Smooth muscle cell (in vitro differentiated cells): Measurements from ENCODE around the gene AQP2. TPM values are rescaled to one million over a fixed set of nuclear protein-coding genes. Genes with fewer than 3 reads are reported as not detected.

Experiments
- DNase-seq: peaks from one replicate; lab custom pipeline; 2025; ENCODE audit not compliant: unreplicated experiment; lab: John Stamatoyannopoulos, UW
- H2AFZ ChIP-seq: fragments of 200-600 bp; sonication (generic); 2 replicates; pipeline ENCODE4 v1.6.0; 2016; ENCODE audit warnings: antibody characterized with exemption, low read depth, mild to moderate bottlenecking
- H3F3A ChIP-seq: fragments of 200-600 bp; sonication (generic); 2 replicates; pipeline ENCODE4 v1.6.0; 2017; ENCODE audit warnings: antibody characterized with exemption, low read depth
- H3K27ac ChIP-seq: fragments of 200-600 bp; sonication (generic); 2 replicates; pipeline ENCODE4 v1.5.1; 2016; ENCODE audit warnings: low read depth, mild to moderate bottlenecking
- H3K27me3 ChIP-seq: fragments of 200-600 bp; sonication (generic); 2 replicates; pipeline ENCODE4 v1.6.1; 2016; ENCODE audit warnings: low read depth, mild to moderate bottlenecking
- H3K36me3 ChIP-seq: fragments of 200-600 bp; sonication (generic); 2 replicates; pipeline ENCODE4 v1.5.1; 2016; ENCODE audit warnings: low read depth
- H3K4me1 ChIP-seq: fragments of 200-600 bp; sonication (generic); 2 replicates; pipeline ENCODE4 v1.5.1; 2016; ENCODE audit warnings: low read depth
- H3K4me2 ChIP-seq: fragments of 200-600 bp; sonication (generic); 2 replicates; pipeline ENCODE4 v1.6.0; 2016; ENCODE audit warnings: mild to moderate bottlenecking
- H3K4me3 ChIP-seq: fragments of 200-600 bp; sonication (generic); 2 replicates; pipeline ENCODE4 v1.5.1; 2016; ENCODE audit warnings: mild to moderate bottlenecking
- H3K79me2 ChIP-seq: fragments of 200-600 bp; sonication (generic); 2 replicates; pipeline ENCODE4 v1.6.0; 2016; ENCODE audit warnings: low read depth, mild to moderate bottlenecking
- H3K9ac ChIP-seq: fragments of 200-600 bp; sonication (generic); 2 replicates; pipeline ENCODE4 v1.6.0; 2016; ENCODE audit warnings: low read depth
- H3K9me3 ChIP-seq: fragments of 200-600 bp; sonication (generic); replicated peaks from 2 replicates; pipeline ENCODE4 v1.5.1; 2016; ENCODE audit warnings: low read depth
- H4K20me1 ChIP-seq: fragments of 200-600 bp; sonication (generic); 2 replicates; pipeline ENCODE4 v1.6.0; 2016; ENCODE audit warnings: low read depth
- CTCF ChIP-seq: fragments of 200-600 bp; sonication (generic); IDR thresholded peaks from 2 replicates; pipeline ENCODE4 v1.5.1; 2017; ENCODE audit warnings: borderline replicate concordance, mild to moderate bottlenecking, antibody characterized with exemption; ENCODE audit not compliant: insufficient read depth, poor library complexity, severe bottlenecking
- WGBS: methylation state at CpG from one replicate; pipeline ENCODE4 v1.1.7; 2016; ENCODE audit warnings: low lambda C conversion rate; 5-methylcytosine and 5-hydroxymethylcytosine counted together
- polyA plus RNA-seq: library from polyadenylated mRNA; unstranded; fragments of >200 nt; fragmentation: Nextera tagmentation; extraction: Ambion mirVana; gene quantifications from 2 replicates; pipeline ENCODE4 v1.2.1, GENCODE V29; 2016
- total RNA-seq: library from RNA; depleted of rRNA; stranded (reverse); fragments of >200 nt; gene quantifications from 2 replicates; pipeline ENCODE4 v1.2.3, GENCODE V29; 2014

AQP2 gene
- total and polyA plus RNA-seq, 2 experiments from 2014 or later: 0.13 to 0.14 TPM

- Histone ChIP-seq H3F3A (no peaks in the 10 kb centered on the region), H3K4me2 (peak overlapping the region; percentile 86), H3K4me1 (peaks cover 17% of the 10 kb centered on the region), H3K9me3 (no peaks in the 10 kb centered on the region), H3K36me3 (no peaks in the 10 kb centered on the region), H4K20me1 (no peaks in the 10 kb centered on the region), H3K27me3 (no peaks in the 10 kb centered on the region), H3K27ac (no peak overlapping the region), H3K4me3 (no peak overlapping the region), H2AFZ (no peak overlapping the region), H3K79me2 (no peaks in the 10 kb centered on the region), H3K9ac (no peak overlapping the region)
- TF ChIP-seq CTCF: no peak
- 88% methylated on average over 11 of the region's 11 CpGs for WGBS
- no peak for DNase-seq
These were observed 45.9 kb upstream of the AQP2 start for GRCh38 chr12:49904601-49905000.

- H2AFZ ChIP-seq: no peak overlapping the region
- H3K79me2 ChIP-seq: no peaks in the 10 kb centered on the region
- H3K9me3 ChIP-seq: no peaks in the 10 kb centered on the region
- peaks cover 24% of the 10 kb centered on the region for H3K4me1 ChIP-seq
- 84% methylated on average over 7 of the region's 7 CpGs for WGBS
- no peaks in the 10 kb centered on the region for H3K27me3 ChIP-seq
- no peaks in the 10 kb centered on the region for H3K36me3 ChIP-seq
- H3F3A ChIP-seq: no peaks in the 10 kb centered on the region
- no peak overlapping the region for H3K27ac ChIP-seq
- no peak for TF ChIP-seq CTCF
- H3K9ac ChIP-seq: no peak overlapping the region
- H4K20me1 ChIP-seq: no peaks in the 10 kb centered on the region
- H3K4me2 ChIP-seq: no peak overlapping the region
- H3K4me3 ChIP-seq: no peak overlapping the region
- no peak for DNase-seq
These were observed 44.7 kb upstream of the AQP2 start for GRCh38 chr12:49905718-49906314.

GRCh38 chr12:49907352-49907751 lies 43.2 kb upstream of the AQP2 start:
- H4K20me1 ChIP-seq: no peaks in the 10 kb centered on the region

More at GRCh38 chr12:49907352-49907751, 43.2 kb upstream of the AQP2 start:
- H3K4me1 ChIP-seq: peaks cover 24% of the 10 kb centered on the region
- no peaks in the 10 kb centered on the region for H3K27me3 ChIP-seq
- DNase-seq: no peak
- no peak for TF ChIP-seq CTCF
- no peak overlapping the region for H3K4me3 ChIP-seq
- H2AFZ ChIP-seq: no peak overlapping the region
- no peak overlapping the region for H3K9ac ChIP-seq
- no peaks in the 10 kb centered on the region for H3K36me3 ChIP-seq
- H3K9me3 ChIP-seq: no peaks in the 10 kb centered on the region
- no peak overlapping the region for H3K4me2 ChIP-seq
- no peak overlapping the region for H3K27ac ChIP-seq
- no peaks in the 10 kb centered on the region for H3F3A ChIP-seq
- 95% methylated on average over 1 of the region's 1 CpG for WGBS
- no peaks in the 10 kb centered on the region for H3K79me2 ChIP-seq
